ENCODE data around the gene SOX4. TPM values are rescaled to one million over a fixed set of nuclear protein-coding genes. Genes with fewer than 3 reads are reported as not detected.

The SOX4 gene
- total RNA-seq, 1 donor from 2014 or later: 147 TPM

DNA sequence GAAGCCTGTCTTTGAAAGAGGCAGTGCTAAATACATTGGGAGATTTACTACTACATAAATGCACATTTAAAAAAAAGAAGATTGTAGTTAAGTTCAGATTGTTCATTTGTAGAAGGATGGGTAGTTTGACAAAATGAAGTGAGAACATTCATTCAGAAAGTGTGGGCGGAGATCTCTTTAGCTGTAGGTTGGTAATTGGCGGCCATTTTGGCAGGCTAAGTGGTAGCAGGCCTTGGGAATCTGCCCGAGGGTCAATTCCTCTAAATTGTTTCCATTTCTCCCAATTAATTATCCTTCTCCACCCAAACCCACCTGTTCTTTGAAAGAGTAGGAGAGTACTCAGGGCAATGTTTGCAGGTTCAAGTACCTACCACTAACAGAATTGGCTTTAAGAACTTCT is 17.9 kb downstream of the SOX4 start:
- Histone ChIP-seq H3K9ac (no peak overlapping the region), H3K27me3 (no peaks in the 10 kb centered on the region), H3K4me2 (no peak overlapping the region), H3K9me3 (ENCODE audit: low read depth) (no peaks in the 10 kb centered on the region), H3K4me3 (no peak overlapping the region), H4K20me1 (ENCODE audit: low read depth) (no peaks in the 10 kb centered on the region), H3F3A (ENCODE audit: low read depth) (no peaks in the 10 kb centered on the region), H3K79me2 (ENCODE audit: low read depth) (no peaks in the 10 kb centered on the region), H3K4me1 (peaks cover 9% of the 10 kb centered on the region), H2AFZ (replicated peaks) (no peak overlapping the region), H3K36me3 (no peaks in the 10 kb centered on the region), H3K27ac (no peak overlapping the region)
- TF ChIP-seq CTCF (IDR thresholded peaks at IDR 0.05) (no peak), EZH2 (IDR thresholded peaks at IDR 0.05) (no peak)
- peaks cover 12% of the 10 kb centered on the region for H3K36me3 Mint-ChIP-seq
- DNase-seq (ENCODE audit: low spot score): no peak
- H3K4me1 Mint-ChIP-seq: peaks cover 33% of the 10 kb centered on the region
- no peak overlapping the region for H3K4me3 Mint-ChIP-seq
- no peak overlapping the region for H3K27ac Mint-ChIP-seq
- H3K27me3 Mint-ChIP-seq (ENCODE audit: insufficient read depth, low read depth): peaks cover 5% of the 10 kb centered on the region
- H3K9me3 Mint-ChIP-seq: peaks cover 17% of the 10 kb centered on the region

- peaks cover 9% of the 10 kb centered on the region for H3K4me1 ChIP-seq
- Mint-ChIP-seq H3K27me3 (ENCODE audit: insufficient read depth, low read depth) (peaks cover 5% of the 10 kb centered on the region), H3K9me3 (peaks cover 13% of the 10 kb centered on the region), H3K4me1 (peaks cover 33% of the 10 kb centered on the region), H3K36me3 (peaks cover 12% of the 10 kb centered on the region), H3K4me3 (no peak overlapping the region), H3K27ac (no peak overlapping the region)
- no peaks in the 10 kb centered on the region for H3F3A ChIP-seq (ENCODE audit: low read depth)
- no peaks in the 10 kb centered on the region for H3K9me3 ChIP-seq (ENCODE audit: low read depth)
- TF ChIP-seq CTCF (IDR thresholded peaks at IDR 0.05): no peak
- no peak for TF ChIP-seq EZH2phosphoT487 (IDR thresholded peaks at IDR 0.05)
- no peak for TF ChIP-seq EZH2 (IDR thresholded peaks at IDR 0.05)
- no peak overlapping the region for H3K4me2 ChIP-seq
- H3K79me2 ChIP-seq (ENCODE audit: low read depth): no peaks in the 10 kb centered on the region
- no peak overlapping the region for H3K4me3 ChIP-seq
- H2AFZ ChIP-seq (replicated peaks): no peak overlapping the region
- H3K27ac ChIP-seq: no peak overlapping the region
- DNase-seq (ENCODE audit: low spot score): no peak
- H3K9ac ChIP-seq: no peak overlapping the region
- no peaks in the 10 kb centered on the region for H3K27me3 ChIP-seq
- no peaks in the 10 kb centered on the region for H4K20me1 ChIP-seq (ENCODE audit: low read depth)
- no peaks in the 10 kb centered on the region for H3K36me3 ChIP-seq
Observed at GRCh38 chr6:21612067-21612745, 18.7 kb downstream of the SOX4 start.

GRCh38 chr6:21613809-21614208 is 20.3 kb downstream of the SOX4 start:
- peaks cover 9% of the 10 kb centered on the region for H3K4me1 ChIP-seq
- Mint-ChIP-seq H3K4me3 (no peak overlapping the region), H3K9me3 (peaks cover 11% of the 10 kb centered on the region), H3K27ac (no peak overlapping the region), H3K4me1 (peaks cover 34% of the 10 kb centered on the region), H3K36me3 (peaks cover 13% of the 10 kb centered on the region), H3K27me3 (ENCODE audit: insufficient read depth, low read depth) (peaks cover 3% of the 10 kb centered on the region)
- no peaks in the 10 kb centered on the region for H3K36me3 ChIP-seq
- H3K79me2 ChIP-seq (ENCODE audit: low read depth): no peaks in the 10 kb centered on the region
- H3K4me3 ChIP-seq: no peak overlapping the region
- no peaks in the 10 kb centered on the region for H3K9me3 ChIP-seq (ENCODE audit: low read depth)
- DNase-seq (ENCODE audit: low spot score): no peak
- no peak overlapping the region for H2AFZ ChIP-seq (replicated peaks)
- no peaks in the 10 kb centered on the region for H4K20me1 ChIP-seq (ENCODE audit: low read depth)
- H3K4me2 ChIP-seq: no peak overlapping the region
- H3F3A ChIP-seq (ENCODE audit: low read depth): no peaks in the 10 kb centered on the region
- no peak overlapping the region for H3K9ac ChIP-seq
- no peak overlapping the region for H3K27ac ChIP-seq
- TF ChIP-seq CTCF (IDR thresholded peaks at IDR 0.05) (no peak), EZH2phosphoT487 (IDR thresholded peaks at IDR 0.05) (no peak), EZH2 (IDR thresholded peaks at IDR 0.05) (no peak)
- no peaks in the 10 kb centered on the region for H3K27me3 ChIP-seq
